Activated naive CD4-positive, alpha-beta T cell treated with anti-CD3 and anti-CD28 coated beads, Interleukin-2, amount 50 U/mL, for 24 hours (primary cell): ENCODE data around the gene SIGLEC8.
"Not testable (repeated sequence)": the region's sequence is repeated elsewhere in the genome, so short reads cannot be mapped to it uniquely, and the experiment has no call there.

Source experiments
- H3K27ac Mint-ChIP-seq: one replicate; pipeline ENCODE4 v1.8.0; 2021; ENCODE audit warnings: mild to moderate bottlenecking, mixed read lengths
- H3K27me3 Mint-ChIP-seq: one replicate; pipeline ENCODE4 v1.8.0; 2021; ENCODE audit warnings: mixed read lengths
- H3K36me3 Mint-ChIP-seq: one replicate; pipeline ENCODE4 v1.8.0; 2021; ENCODE audit warnings: mixed read lengths
- H3K4me1 Mint-ChIP-seq: one replicate; pipeline ENCODE4 v1.8.0; 2021; ENCODE audit warnings: mixed read lengths
- H3K4me3 Mint-ChIP-seq: one replicate; pipeline ENCODE4 v1.8.0; 2021; ENCODE audit warnings: mild to moderate bottlenecking, mixed read lengths
- H3K9me3 Mint-ChIP-seq: one replicate; pipeline ENCODE4 v1.8.0; 2021; ENCODE audit warnings: mixed read lengths

SIGLEC8 gene

GRCh38 chr19:51479531-51480331 is 21.5 kb upstream of the SIGLEC8 start:
- no peaks in the 10 kb centered on the region for H3K9me3 Mint-ChIP-seq
- peak overlapping the region; percentile 24 for H3K27ac Mint-ChIP-seq
- no peaks in the 10 kb centered on the region for H3K27me3 Mint-ChIP-seq

GRCh38 chr19:51478381-51479234 is 20.4 kb upstream of the SIGLEC8 start, which contains the start of gene CEACAM18:
TSS of gene CEACAM18 (plus strand) at chr19:51478539.
- peak within 1 kb of the TSS; percentile 10 for H3K27ac Mint-ChIP-seq
- H3K4me1 Mint-ChIP-seq, result peaks cover 19% of the 10 kb centered on the region
- no peaks in the 10 kb centered on the region for H3K9me3 Mint-ChIP-seq
- H3K36me3 Mint-ChIP-seq, result no peaks in the 10 kb centered on the region
- no peaks in the 10 kb centered on the region for H3K27me3 Mint-ChIP-seq
- H3K4me3 Mint-ChIP-seq, result no peak within 1 kb of the TSS

More at GRCh38 chr19:51479531-51480331, 21.5 kb upstream of the SIGLEC8 start:
- peaks cover 19% of the 10 kb centered on the region for H3K4me1 Mint-ChIP-seq
- H3K4me3 Mint-ChIP-seq, result peak overlapping the region; percentile 68
- no peaks in the 10 kb centered on the region for H3K36me3 Mint-ChIP-seq

- no peaks in the 10 kb centered on the region for H3K36me3 Mint-ChIP-seq
- peaks cover 2% of the 10 kb centered on the region for H3K27me3 Mint-ChIP-seq
- H3K9me3 Mint-ChIP-seq, result no peaks in the 10 kb centered on the region
- no peak overlapping the region for H3K27ac Mint-ChIP-seq
- H3K4me3 Mint-ChIP-seq, result no peak overlapping the region
- peaks cover 26% of the 10 kb centered on the region for H3K4me1 Mint-ChIP-seq
Observed at GRCh38 chr19:51477344-51477743, 19.1 kb upstream of the SIGLEC8 start.

- H3K9me3 Mint-ChIP-seq, result no peaks in the 10 kb centered on the region
- H3K36me3 Mint-ChIP-seq, result no peaks in the 10 kb centered on the region
- peaks cover 26% of the 10 kb centered on the region for H3K4me1 Mint-ChIP-seq
- no peak overlapping the region for H3K4me3 Mint-ChIP-seq
- H3K27ac Mint-ChIP-seq, result no peak overlapping the region
- H3K27me3 Mint-ChIP-seq, result peaks cover 2% of the 10 kb centered on the region
Observed at GRCh38 chr19:51476164-51476563, 17.9 kb upstream of the SIGLEC8 start.

- Mint-ChIP-seq H3K9me3 (no peaks in the 10 kb centered on the region), H3K36me3 (no peaks in the 10 kb centered on the region), H3K27ac (no peak overlapping the region), H3K4me3 (no peak overlapping the region), H3K4me1 (peaks cover 8% of the 10 kb centered on the region), H3K27me3 (peaks cover 2% of the 10 kb centered on the region)
Observed at GRCh38 chr19:51473009-51473707, 14.9 kb upstream of the SIGLEC8 start.

GRCh38 chr19:51472607-51473006 is 14.4 kb upstream of the SIGLEC8 start:
- Mint-ChIP-seq H3K4me1 (peaks cover 8% of the 10 kb centered on the region), H3K9me3 (no peaks in the 10 kb centered on the region), H3K36me3 (no peaks in the 10 kb centered on the region), H3K4me3 (no peak overlapping the region), H3K27me3 (peaks cover 2% of the 10 kb centered on the region), H3K27ac (no peak overlapping the region)

GRCh38 chr19:51471527-51471926 is 13.3 kb upstream of the SIGLEC8 start:
- Mint-ChIP-seq H3K36me3 (no peaks in the 10 kb centered on the region), H3K4me1 (peaks cover 8% of the 10 kb centered on the region), H3K27ac (no peak overlapping the region), H3K27me3 (peaks cover 4% of the 10 kb centered on the region), H3K9me3 (no peaks in the 10 kb centered on the region), H3K4me3 (no peak overlapping the region)

- H3K36me3 Mint-ChIP-seq, result no peaks in the 10 kb centered on the region
- peaks cover 8% of the 10 kb centered on the region for H3K4me1 Mint-ChIP-seq
- H3K27me3 Mint-ChIP-seq, result peaks cover 4% of the 10 kb centered on the region
- H3K27ac Mint-ChIP-seq, result no peak overlapping the region
- H3K9me3 Mint-ChIP-seq, result no peaks in the 10 kb centered on the region
- H3K4me3 Mint-ChIP-seq, result no peak overlapping the region
Observed at GRCh38 chr19:51470966-51471365, 12.7 kb upstream of the SIGLEC8 start.

- no peak overlapping the region for H3K27ac Mint-ChIP-seq
- H3K9me3 Mint-ChIP-seq, result no peaks in the 10 kb centered on the region
- H3K36me3 Mint-ChIP-seq, result no peaks in the 10 kb centered on the region
- peaks cover 8% of the 10 kb centered on the region for H3K4me1 Mint-ChIP-seq
- no peak overlapping the region for H3K4me3 Mint-ChIP-seq
- H3K27me3 Mint-ChIP-seq, result peaks cover 10% of the 10 kb centered on the region
Observed at GRCh38 chr19:51469629-51470028, 11.4 kb upstream of the SIGLEC8 start.

GRCh38 chr19:51469162-51469561 is 10.9 kb upstream of the SIGLEC8 start:
- Mint-ChIP-seq H3K4me3 (no peak overlapping the region), H3K4me1 (peaks cover 8% of the 10 kb centered on the region), H3K9me3 (no peaks in the 10 kb centered on the region), H3K27ac (no peak overlapping the region), H3K27me3 (peaks cover 13% of the 10 kb centered on the region), H3K36me3 (no peaks in the 10 kb centered on the region)

- H3K36me3 Mint-ChIP-seq, result no peaks in the 10 kb centered on the region
- H3K4me3 Mint-ChIP-seq, result no peak overlapping the region
- H3K27ac Mint-ChIP-seq, result no peak overlapping the region
- peaks cover 8% of the 10 kb centered on the region for H3K4me1 Mint-ChIP-seq
- H3K9me3 Mint-ChIP-seq, result no peaks in the 10 kb centered on the region
- H3K27me3 Mint-ChIP-seq, result peaks cover 15% of the 10 kb centered on the region
Observed at GRCh38 chr19:51468545-51468920, 10.3 kb upstream of the SIGLEC8 start.

- no peaks in the 10 kb centered on the region for H3K36me3 Mint-ChIP-seq
- no peak overlapping the region for H3K4me3 Mint-ChIP-seq
- H3K27me3 Mint-ChIP-seq, result peaks cover 17% of the 10 kb centered on the region
- no peak overlapping the region for H3K27ac Mint-ChIP-seq
- peaks cover 8% of the 10 kb centered on the region for H3K4me1 Mint-ChIP-seq
- H3K9me3 Mint-ChIP-seq, result no peaks in the 10 kb centered on the region
Observed at GRCh38 chr19:51467864-51468544, 9.8 kb upstream of the SIGLEC8 start.

GRCh38 chr19:51466723-51467122 is 8.5 kb upstream of the SIGLEC8 start:
- peaks cover 5% of the 10 kb centered on the region for H3K4me1 Mint-ChIP-seq
- no peaks in the 10 kb centered on the region for H3K36me3 Mint-ChIP-seq
- H3K4me3 Mint-ChIP-seq, result no peak overlapping the region
- no peaks in the 10 kb centered on the region for H3K9me3 Mint-ChIP-seq
- H3K27me3 Mint-ChIP-seq, result peaks cover 17% of the 10 kb centered on the region
- H3K27ac Mint-ChIP-seq, result no peak overlapping the region

- not testable (repeated sequence) for H3K9me3 Mint-ChIP-seq, H3K27ac Mint-ChIP-seq, H3K4me1 Mint-ChIP-seq, H3K36me3 Mint-ChIP-seq, H3K4me3 Mint-ChIP-seq
- peaks cover 17% of the 10 kb centered on the region for H3K27me3 Mint-ChIP-seq
Observed at GRCh38 chr19:51463976-51464581, 5.8 kb upstream of the SIGLEC8 start.

GRCh38 chr19:51462681-51463080 is 4.4 kb upstream of the SIGLEC8 start:
- no peak overlapping the region for H3K27ac Mint-ChIP-seq
- H3K4me1 Mint-ChIP-seq, result peaks cover 5% of the 10 kb centered on the region
- no peaks in the 10 kb centered on the region for H3K36me3 Mint-ChIP-seq
- H3K27me3 Mint-ChIP-seq, result peaks cover 17% of the 10 kb centered on the region
- no peaks in the 10 kb centered on the region for H3K9me3 Mint-ChIP-seq
- no peak overlapping the region for H3K4me3 Mint-ChIP-seq
